ENCODE data around the gene AUTS2.

The AUTS2 gene

GRCh38 chr7:69599955-69600709 lies 1.9 kb downstream of the AUTS2 start:
- no peak for DNase-seq (ENCODE audit: low read depth)

- DNase-seq (ENCODE audit: low read depth): no peak
Observed at GRCh38 chr7:69600710-69601519, 2.6 kb downstream of the AUTS2 start.

DNA sequence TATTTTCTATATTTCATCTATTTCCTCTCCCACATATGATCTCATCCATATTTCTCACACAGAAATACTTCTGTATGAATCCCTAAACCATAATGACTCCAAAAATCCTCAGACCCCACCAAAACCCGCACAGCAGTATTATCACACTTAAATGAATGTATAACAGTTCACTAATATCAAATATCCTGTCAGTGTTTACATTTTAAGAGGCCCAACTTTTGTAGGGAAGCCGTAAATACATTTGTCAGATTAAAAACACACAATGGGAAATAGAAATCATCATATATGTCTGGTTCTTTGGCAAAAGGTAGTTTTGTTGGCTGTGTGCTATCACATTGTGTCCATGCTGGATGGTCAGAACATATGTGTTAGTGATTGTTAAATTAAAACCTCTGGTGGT lies 4.2 kb downstream of the AUTS2 start:
- DNase-seq (ENCODE audit: low read depth): no peak

GRCh38 chr7:69603351-69603750 lies 5.1 kb downstream of the AUTS2 start:
- no peak for DNase-seq (ENCODE audit: low read depth)

DNA sequence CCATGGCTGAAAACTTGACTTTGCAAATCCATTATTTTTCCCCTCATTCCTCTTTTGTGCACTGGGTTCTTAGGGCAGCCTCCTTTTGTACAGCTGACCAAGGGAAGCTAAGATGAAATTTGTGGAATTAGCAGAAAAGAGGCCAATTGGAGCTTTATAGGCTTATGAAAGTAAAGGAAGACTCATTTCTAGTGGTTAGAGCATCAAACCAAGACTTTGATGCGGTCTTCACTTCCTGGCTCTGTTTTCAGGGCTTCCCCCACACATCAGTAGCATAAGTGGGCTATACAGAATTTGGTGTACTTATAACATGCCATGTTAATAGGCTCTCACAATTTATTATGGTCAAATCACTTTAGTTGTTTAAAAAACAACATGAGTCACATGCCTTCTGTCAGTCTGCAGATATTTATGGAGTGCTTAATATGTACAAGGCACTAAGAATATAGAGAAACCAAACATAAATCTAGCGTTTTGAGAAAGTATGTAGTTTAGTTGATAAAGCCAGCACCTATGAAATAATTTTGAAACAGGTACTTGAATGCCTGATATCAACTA lies 5.7 kb downstream of the AUTS2 start:
- no peak for DNase-seq (ENCODE audit: low read depth)

GRCh38 chr7:69605070-69605469 lies 6.8 kb downstream of the AUTS2 start:
- no peak for DNase-seq (ENCODE audit: low read depth)

DNA sequence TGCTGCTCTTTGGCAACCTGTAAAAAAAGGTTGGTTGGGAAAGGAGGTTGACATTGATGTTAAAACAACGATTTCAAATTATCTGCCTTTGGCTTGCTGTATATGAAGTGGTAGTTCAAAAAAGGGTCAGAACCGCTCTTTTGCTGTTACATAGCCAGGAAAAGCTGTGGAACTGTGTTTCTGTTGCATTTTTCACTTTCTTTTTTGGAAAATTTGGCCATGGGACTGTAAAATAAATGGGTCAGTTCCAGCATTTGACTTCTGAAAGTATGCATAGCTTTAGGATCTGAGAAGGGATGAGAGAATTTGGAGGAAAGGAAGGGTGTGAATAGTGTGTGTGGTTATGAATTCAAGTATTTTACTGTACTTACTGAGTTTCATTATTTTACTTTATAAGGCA lies 7.3 kb downstream of the AUTS2 start:
- no peak for DNase-seq (ENCODE audit: low read depth)

DNA sequence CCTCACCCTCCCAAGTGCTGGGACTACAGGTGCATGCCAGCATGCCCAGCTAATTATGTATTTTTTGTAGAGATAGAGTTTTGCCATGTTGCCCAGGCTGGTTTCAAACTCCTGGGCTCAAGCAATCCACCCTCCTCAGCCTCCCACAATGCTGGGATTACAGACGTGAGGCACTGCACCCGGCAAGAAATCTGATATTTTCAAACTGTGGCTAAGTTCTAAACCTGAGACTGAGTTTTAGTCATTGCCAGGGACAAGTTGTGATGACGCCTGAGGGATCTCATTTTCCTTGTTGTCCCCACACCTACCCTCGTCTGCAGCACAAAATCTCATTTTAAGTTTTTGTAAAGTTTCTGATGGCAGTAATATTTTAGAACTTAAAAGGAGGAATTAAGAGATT lies 9.8 kb downstream of the AUTS2 start:
- DNase-seq (ENCODE audit: low read depth): no peak

DNA sequence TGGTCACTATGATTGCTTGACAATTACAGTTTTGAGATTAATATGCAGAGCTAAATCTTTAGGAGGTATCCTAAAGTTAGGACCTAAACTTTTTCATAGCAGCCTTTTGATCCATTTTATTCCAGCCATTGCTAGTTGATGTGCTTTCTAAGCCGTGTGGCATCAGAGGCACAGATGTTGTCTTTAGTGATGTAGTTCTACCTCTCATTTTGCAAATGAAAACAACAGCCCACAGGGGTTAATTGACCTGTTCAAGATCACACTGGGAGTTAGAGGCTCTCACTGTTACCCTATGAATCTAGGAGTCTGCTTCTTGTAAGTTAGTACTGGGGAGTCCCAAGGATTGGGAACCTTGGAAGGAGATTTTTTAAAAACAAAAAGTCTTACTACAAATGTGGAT lies 10.6 kb downstream of the AUTS2 start:
- DNase-seq (ENCODE audit: low read depth): no peak

- DNase-seq (ENCODE audit: low read depth): no peak
Observed at GRCh38 chr7:69609541-69610373, 11.5 kb downstream of the AUTS2 start.

- DNase-seq (ENCODE audit: low read depth): no peak
Observed at GRCh38 chr7:69610374-69611084, 12.3 kb downstream of the AUTS2 start.

DNA sequence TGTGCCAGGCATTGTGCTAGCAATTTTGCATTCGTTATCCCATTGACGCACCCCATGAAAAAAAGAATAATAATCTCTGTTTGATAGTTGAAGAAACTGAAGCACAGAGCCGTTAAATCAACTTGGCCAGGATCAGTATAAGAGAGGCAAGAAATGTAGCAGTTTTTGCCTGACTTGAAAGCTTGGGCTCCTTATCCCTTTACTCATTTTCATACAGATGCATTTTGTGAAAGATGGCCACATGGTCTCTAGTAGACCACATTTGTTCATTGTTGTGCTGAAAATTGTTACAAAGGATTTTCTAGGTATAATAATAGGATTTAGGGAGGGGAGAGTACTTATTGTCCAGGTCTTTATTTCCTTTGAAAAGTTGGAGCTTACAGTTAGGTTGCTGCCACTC lies 14.7 kb downstream of the AUTS2 start:
- no peak for DNase-seq (ENCODE audit: low read depth)

GRCh38 chr7:69613846-69614245 lies 15.6 kb downstream of the AUTS2 start:
- no peak for DNase-seq (ENCODE audit: low read depth)

DNA sequence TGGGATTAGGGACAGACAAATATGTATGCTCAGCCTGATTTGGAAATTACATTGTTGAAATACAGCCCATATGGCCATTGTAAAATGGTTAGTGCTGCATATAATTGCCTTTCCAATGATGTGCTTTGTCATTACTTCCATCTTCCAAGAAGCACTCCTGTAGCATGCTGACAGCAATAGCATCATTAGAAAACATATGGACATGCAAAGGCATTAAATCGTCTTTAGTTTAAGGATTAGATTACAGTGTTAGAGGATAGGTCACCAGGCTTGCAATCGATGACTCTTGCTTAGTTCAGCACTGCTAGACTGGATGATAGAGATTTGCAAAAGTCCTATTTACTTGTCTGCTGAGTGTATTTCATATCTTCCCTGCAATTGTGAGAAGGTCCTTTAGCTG lies 17.4 kb downstream of the AUTS2 start:
- no peak for DNase-seq (ENCODE audit: low read depth)

GRCh38 chr7:69617364-69617763 lies 19.1 kb downstream of the AUTS2 start:
- DNase-seq (ENCODE audit: low read depth): no peak

- no peak for DNase-seq (ENCODE audit: low read depth)
Observed at GRCh38 chr7:69619054-69619453, 20.8 kb downstream of the AUTS2 start.

DNA sequence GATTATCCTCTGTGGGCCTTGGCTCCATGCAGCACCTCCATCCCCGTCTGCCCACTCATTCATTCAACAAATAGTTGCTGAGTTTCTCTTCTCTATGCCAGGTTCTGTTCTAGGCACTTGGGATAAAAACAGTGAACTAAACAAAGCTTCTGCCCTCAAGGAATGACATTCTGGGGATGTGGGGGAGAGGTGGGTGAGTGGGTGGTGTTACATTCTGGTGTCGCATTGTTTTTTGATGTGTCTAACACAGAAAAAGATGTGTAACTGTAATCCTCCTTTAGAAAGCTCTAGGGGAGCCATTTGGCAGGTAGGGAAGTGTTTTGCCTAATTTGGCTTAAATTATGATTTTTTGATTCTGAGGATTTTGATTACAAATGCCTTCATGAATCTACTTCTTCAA lies 21.4 kb downstream of the AUTS2 start:
- no peak for DNase-seq (ENCODE audit: low read depth)

GRCh38 chr7:69620063-69620462 lies 21.8 kb downstream of the AUTS2 start:
- no peak for DNase-seq (ENCODE audit: low read depth)

- no peak for DNase-seq (ENCODE audit: low read depth)
Observed at GRCh38 chr7:69620650-69621049, 22.4 kb downstream of the AUTS2 start.

DNA sequence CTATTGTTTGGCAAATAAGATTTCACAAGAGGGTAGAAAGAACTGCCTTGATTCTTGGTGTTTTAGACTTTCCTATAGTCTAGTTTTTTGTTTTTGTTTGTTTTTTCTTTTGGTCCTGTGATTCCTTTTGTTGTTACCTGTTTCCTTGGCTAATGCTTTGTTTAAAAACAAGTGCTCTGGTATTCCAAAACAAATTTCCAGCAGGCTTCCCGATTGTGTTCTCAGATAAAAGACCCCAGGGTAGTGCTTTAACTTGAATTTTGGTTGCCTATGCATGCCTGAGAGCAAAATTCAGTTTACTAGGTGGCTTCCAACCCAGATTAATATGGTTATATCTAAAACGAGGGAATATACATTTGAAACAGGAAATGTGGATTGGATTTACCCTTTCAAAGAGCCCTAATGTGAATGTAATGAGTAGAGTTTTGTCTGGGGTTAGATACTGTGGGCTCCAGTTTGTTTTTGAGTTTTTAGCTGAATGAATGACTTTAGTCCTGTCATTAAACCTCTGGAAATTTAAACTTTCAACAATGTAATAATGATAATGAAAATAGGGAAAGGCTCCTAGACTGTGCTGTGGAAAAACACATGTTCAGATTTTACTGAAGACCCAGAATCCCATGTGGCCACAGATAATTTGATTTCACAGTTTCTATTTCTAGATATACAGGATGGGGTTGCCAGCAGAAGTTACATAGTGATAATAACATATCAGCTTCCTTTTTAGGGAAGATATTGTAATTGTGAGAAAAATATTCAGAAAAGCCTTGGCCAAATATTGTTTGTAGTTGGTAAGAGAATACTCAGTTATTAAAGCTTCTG lies 23.9 kb downstream of the AUTS2 start:
- no peak for DNase-seq (ENCODE audit: low read depth)

- DNase-seq (ENCODE audit: low read depth): no peak
Observed at GRCh38 chr7:69622960-69623359, 24.7 kb downstream of the AUTS2 start.

All from stimulated activated CD8-positive, alpha-beta memory T cell treated with anti-CD3 and anti-CD28 coated beads, Interleukin-15, amount 100 ng/mL, for 24 hours (primary cell).